Mucosa of descending colon (tissue), 3 donors: ENCODE results near the gene ALG2. TPM values are rescaled to one million over a fixed set of nuclear protein-coding genes. Genes with fewer than 3 reads are reported as not detected.
A peak's percentile ranks its signal among the peaks of the same experiment; 100 is the strongest.

Source experiments
- ATAC-seq: fragments of 200-7000 bp; cut with Tn5 transposase; one replicate; pipeline ENCODE4 v1.9.1; 2020; ENCODE audit warnings: mild to moderate bottlenecking, moderate library complexity
- DNase-seq, 3 donors: peaks; one replicate each; pipeline ENCODE4 v3.0.0-alpha.2; 2020
- H3K36me3 ChIP-seq: fragments of 200-600 bp; one replicate; pipeline ENCODE4 v1.8.0; 2021; ENCODE audit warnings: low read depth, mild to moderate bottlenecking
- H3K4me1 ChIP-seq: fragments of 200-600 bp; one replicate; pipeline ENCODE4 v1.8.0; 2021; ENCODE audit warnings: low read depth, mild to moderate bottlenecking
- H3K4me3 ChIP-seq: fragments of 200-600 bp; one replicate; pipeline ENCODE4 v1.8.0; 2021; ENCODE audit warnings: mild to moderate bottlenecking
- H3K9me3 ChIP-seq: fragments of 200-600 bp; one replicate; pipeline ENCODE4 v1.8.0; 2021; ENCODE audit warnings: mild to moderate bottlenecking
- CTCF ChIP-seq: fragments of 200-600 bp; IDR thresholded peaks from one replicate; pipeline ENCODE4 v1.8.0; 2022; ENCODE audit warnings: antibody characterized with exemption, mild to moderate bottlenecking
- intact Hi-C, 2 donors: fragments of 100-400 bp; cut with DNase I in 1 of 2; cut with micrococcal nuclease in 1 of 2; formaldehyde crosslinking; loops; one replicate each; pipeline versions ENCODE4 v1.11.0 to v1.11.1; 2022; cut with DNase I, micrococcal nuclease
- total RNA-seq, 3 donors: library from RNA; stranded (reverse); fragmentation: NEBNext Ultra II Directional in 2 of 3; extraction: Animal tissue kit (Norgen Biotek cat#: 25700) in 2 of 3; gene quantifications; one replicate each; pipeline versions ENCODE4 v1.2.1 to v1.2.4, GENCODE V29; 2021 to 2023
- donor health status: DM: no; HTN: no; CAD: no; lungs with moderate emphysema.
- donor health status: DM: no; HTN: no; CAD: no.
- donor health status: DM: no; HTN: yes; CAD: no.

The ALG2 gene
- total RNA-seq, 3 donors from 2014 or later, result 27.0 to 30.5 (median 30.0) TPM

- DNase-seq (no peak), ATAC-seq (peak; percentile 76)
- TF ChIP-seq CTCF, result no peak
- intact Hi-C loops, result no loop called here
- H3K4me3 ChIP-seq, result no peak overlapping the region
- H3K9me3 ChIP-seq, result no peaks in the 10 kb centered on the region
- no peaks in the 10 kb centered on the region for H3K4me1 ChIP-seq
- no peaks in the 10 kb centered on the region for H3K36me3 ChIP-seq
These were observed 14.3 kb upstream of the ALG2 start for GRCh38 chr9:99235926-99236634.

GRCh38 chr9:99235069-99235468, 13.3 kb upstream of the ALG2 start:
- H3K36me3 ChIP-seq, result no peaks in the 10 kb centered on the region
- H3K4me1 ChIP-seq, result no peaks in the 10 kb centered on the region
- no peak for DNase-seq

GRCh38 chr9:99234618-99235017, 12.9 kb upstream of the ALG2 start:
- H3K4me3 ChIP-seq, result no peak overlapping the region
- intact Hi-C loops, result no loop called here
- DNase-seq, result no peak
- ATAC-seq, result no peak
- H3K9me3 ChIP-seq, result no peaks in the 10 kb centered on the region
- H3K36me3 ChIP-seq, result no peaks in the 10 kb centered on the region
- no peaks in the 10 kb centered on the region for H3K4me1 ChIP-seq
- TF ChIP-seq CTCF, result no peak

More at GRCh38 chr9:99235069-99235468, 13.3 kb upstream of the ALG2 start:
- TF ChIP-seq CTCF, result no peak
- Histone ChIP-seq H3K9me3 (no peaks in the 10 kb centered on the region), H3K4me3 (no peak overlapping the region)
- no peak for ATAC-seq
- intact Hi-C loops, result no loop called here

- no peak for ATAC-seq
- no peaks in the 10 kb centered on the region for H3K9me3 ChIP-seq
- no peaks in the 10 kb centered on the region for H3K36me3 ChIP-seq
- intact Hi-C loops, result no loop called here
- no peaks in the 10 kb centered on the region for H3K4me1 ChIP-seq
- no peak overlapping the region for H3K4me3 ChIP-seq
- DNase-seq, result peak in 1 of 3 donors; percentile 24
- TF ChIP-seq CTCF, result no peak
These were observed 10.0 kb upstream of the ALG2 start for GRCh38 chr9:99231711-99232110.

GRCh38 chr9:99230206-99230605, 8.5 kb upstream of the ALG2 start:
- Histone ChIP-seq H3K9me3 (no peaks in the 10 kb centered on the region), H3K36me3 (no peaks in the 10 kb centered on the region), H3K4me1 (no peaks in the 10 kb centered on the region), H3K4me3 (no peak overlapping the region)
- TF ChIP-seq CTCF, result no peak
- intact Hi-C loops, result no loop called here
- ATAC-seq (no peak), DNase-seq (no peak)
